H1 (cell line): ENCODE measurements around the gene TACC2. TPM values are rescaled to one million over a fixed set of nuclear protein-coding genes. Genes with fewer than 3 reads are reported as not detected.
A peak's percentile ranks its signal among the peaks of the same experiment; 100 is the strongest.

ENCODE experiments used
- ASH2L ChIP-seq: fragments of 200-600, 300-600 bp; sonication (generic); IDR thresholded peaks from one replicate; pipeline ENCODE4 v1.7.1; 2017; ENCODE audit warnings: low read length
- CHD2 ChIP-seq: IDR thresholded peaks from 2 replicates; pipeline ENCODE4 v1.6.1; 2012; ENCODE audit warnings: low read length, improper control_type of control experiment
- CTBP2 ChIP-seq: IDR thresholded peaks from 2 replicates; pipeline ENCODE4 v1.7.0; 2011; ENCODE audit warnings: borderline replicate concordance, mild to moderate bottlenecking, moderate library complexity, mixed read lengths, low read length; ENCODE audit not compliant: insufficient read depth, insufficient read length
- JUN ChIP-seq: IDR thresholded peaks from 2 replicates; pipeline ENCODE4 v1.6.1; 2011; ENCODE audit warnings: low read depth, mild to moderate bottlenecking, improper control_type of control experiment, low read length
- JUND ChIP-seq: IDR thresholded peaks from 2 replicates; pipeline ENCODE4 v1.6.1; 2011; ENCODE audit warnings: mild to moderate bottlenecking, improper control_type of control experiment, low read length
- KDM4A ChIP-seq: IDR thresholded peaks from one replicate; pipeline ENCODE4 v1.7.1; 2012; ENCODE audit warnings: low read depth, mild to moderate bottlenecking, moderate library complexity, low read length, inconsistent platforms; ENCODE audit not compliant: severe bottlenecking
- NANOG ChIP-seq: IDR thresholded peaks from 2 replicates; pipeline ENCODE4 v1.6.1; 2011; ENCODE audit warnings: low read length, low read depth, mild to moderate bottlenecking, inconsistent platforms; ENCODE audit not compliant: insufficient read depth, poor library complexity, severe bottlenecking
- POLR2AphosphoS5 ChIP-seq: IDR thresholded peaks from 2 replicates; pipeline ENCODE4 v1.6.1; 2011; ENCODE audit warnings: low read depth, low read length
- POU5F1 ChIP-seq: IDR thresholded peaks from 2 replicates; pipeline ENCODE4 v1.6.1; 2011; ENCODE audit warnings: low read depth, mild to moderate bottlenecking, low read length, moderate library complexity
- RXRA ChIP-seq: IDR thresholded peaks from 2 replicates; pipeline ENCODE4 v1.6.1; 2011; ENCODE audit warnings: low read depth, mild to moderate bottlenecking, low read length, moderate library complexity; ENCODE audit not compliant: insufficient read depth
- SIN3A ChIP-seq, 2 experiments: IDR thresholded peaks in 1 of 2; conservative IDR thresholded peaks in 1 of 2; 2 replicates each; pipeline ENCODE4 v1.6.1; 2011 to 2012; ENCODE audit warnings: low read length in 2 of 2, improper control_type of control experiment in 1 of 2, low read depth in 1 of 2, mild to moderate bottlenecking in 1 of 2
- SIX5 ChIP-seq: IDR thresholded peaks from 2 replicates; pipeline ENCODE4 v1.6.1; 2011; ENCODE audit warnings: mild to moderate bottlenecking, low read depth, low read length
- SP1 ChIP-seq: IDR thresholded peaks from 2 replicates; pipeline ENCODE4 v1.6.1; 2011; ENCODE audit warnings: low read depth, low read length
- SRF ChIP-seq: IDR thresholded peaks from 2 replicates; pipeline ENCODE4 v1.6.1; 2011; ENCODE audit warnings: mild to moderate bottlenecking, low read depth, low read length, moderate library complexity
- TBP ChIP-seq: IDR thresholded peaks from 2 replicates; pipeline ENCODE4 v1.6.1; 2011; ENCODE audit warnings: low read depth, low read length, improper control_type of control experiment
- TEAD4 ChIP-seq: IDR thresholded peaks from 2 replicates; pipeline ENCODE4 v1.6.1; 2012; ENCODE audit warnings: low read depth, low read length, inconsistent platforms, mixed read lengths
- polyA plus RNA-seq, 7 experiments: library from polyadenylated mRNA; depleted of rRNA in 3 of 7; stranded (reverse) in 5 of 7; unstranded in 2 of 7; fragments of >200 nt in 5 of 7; fragments of 200-250 nt in 2 of 7; gene quantifications; 1 replicate in 5 of 7; 2 replicates in 1 of 7; 4 replicates in 1 of 7; pipeline versions ENCODE4 v1.2.1 to v1.2.3, GENCODE V29; 2011 to 2013; ENCODE audit warnings: missing spikeins in 2 of 7, mixed read lengths in 2 of 7
- total RNA-seq: library from RNA; stranded (reverse); fragmentation: NEBNext Ultra II Directional; extraction: Animal tissue kit (Norgen Biotek cat#: 25700); gene quantifications from 2 replicates; pipeline ENCODE4 v1.2.1, GENCODE V29; 2021
- TF ChIP-seq, protein P1 (sequence below), 3 experiments: IDR thresholded peaks; 1 replicate in 2 of 3; 2 replicates in 1 of 3; pipeline versions ENCODE4 v1.5.1 to v1.6.1; 2011; ENCODE audit warnings: low read length in 3 of 3, mild to moderate bottlenecking in 3 of 3, inconsistent platforms in 2 of 3, low read depth in 1 of 3, moderate library complexity in 1 of 3; ENCODE audit not compliant: insufficient read depth in 1 of 3; ENCODE audit errors: control extremely low read depth in 1 of 3
- TF ChIP-seq, protein P2 (sequence below): IDR thresholded peaks from 2 replicates; pipeline ENCODE4 v1.6.1; 2012; ENCODE audit warnings: low read length, inconsistent platforms

Gene TACC2
- total and polyA plus RNA-seq, 2 of the 8 experiments (the other 6 are each of a cell fraction or from before 2014, with no cell fraction given), result 21.2 to 46.6 TPM

DNA sequence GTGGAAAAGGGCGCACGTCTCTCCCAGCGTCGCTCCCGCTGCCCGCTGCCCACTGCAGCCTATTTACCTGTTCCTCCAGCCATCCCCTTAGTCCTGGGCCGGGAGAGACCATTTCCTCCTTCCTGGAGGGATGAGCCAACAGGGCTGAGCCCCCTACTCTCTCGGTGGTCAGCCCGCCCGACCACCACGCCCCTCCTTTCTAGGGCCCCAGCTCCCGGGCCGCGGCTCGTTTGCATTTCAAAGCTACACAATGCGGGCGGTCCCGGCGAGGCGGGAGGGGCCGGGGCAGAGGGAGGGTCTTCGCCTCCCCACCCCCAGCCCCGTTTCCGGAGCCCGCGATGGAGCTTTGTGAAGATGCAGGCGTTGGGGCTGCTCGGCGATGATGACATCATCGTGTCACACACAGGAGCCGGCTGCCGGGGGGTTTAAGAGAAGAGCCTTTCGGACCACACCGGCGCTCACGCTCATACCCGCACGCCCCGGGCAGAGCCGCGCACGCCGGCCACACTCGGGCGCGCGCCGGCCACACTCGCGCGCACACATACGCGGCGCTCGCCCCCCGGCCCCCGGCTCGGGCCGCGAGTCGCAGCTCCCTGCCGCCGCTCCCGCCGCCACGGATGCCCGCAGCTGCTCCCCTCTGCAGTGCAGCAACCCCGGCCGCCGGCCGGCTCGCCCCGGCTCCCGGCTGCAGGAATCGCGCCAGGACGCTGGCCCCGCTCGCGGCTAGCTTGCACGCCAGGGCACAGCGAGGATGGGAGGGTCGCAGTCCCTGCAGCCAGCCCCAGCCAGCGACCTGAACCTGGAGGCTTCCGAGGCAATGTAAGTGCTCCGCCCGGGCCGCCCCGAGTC lies 174.4 kb downstream of the TACC2 start (continued):
- TF ChIP-seq NANOG (peak; percentile 47), KDM4A (peak; percentile 43), CHD2 (no peak), JUND (peak; percentile 96), SIN3A (conservative IDR thresholded peaks at IDR 0.05 in 1 of 2, IDR thresholded peaks at IDR 0.05 in 1 of 2; ENCODE audit: low read depth in 1 of 2, low read length in 2 of 2) (peak; percentile 28 to 36; a peak in 1 of 4 replicates), TEAD4 (no peak), SRF (no peak), ASH2L (peak; percentile 69), SIX5 (peak; percentile 25; the same call in 1 of the 2 replicates), RXRA (no peak), TBP (peak; percentile 69), SP1 (0 out of 2 replicates have a peak, but pooled peaks have one; percentile 42), POLR2AphosphoS5 (peak; percentile 91), CTBP2 (peak; percentile 24), JUN (0 out of 2 replicates have a peak, but pooled peaks have one; percentile 29), POU5F1 (peak; percentile 83; the same call in 1 of the 2 replicates)
- TF ChIP-seq, protein P1, sequence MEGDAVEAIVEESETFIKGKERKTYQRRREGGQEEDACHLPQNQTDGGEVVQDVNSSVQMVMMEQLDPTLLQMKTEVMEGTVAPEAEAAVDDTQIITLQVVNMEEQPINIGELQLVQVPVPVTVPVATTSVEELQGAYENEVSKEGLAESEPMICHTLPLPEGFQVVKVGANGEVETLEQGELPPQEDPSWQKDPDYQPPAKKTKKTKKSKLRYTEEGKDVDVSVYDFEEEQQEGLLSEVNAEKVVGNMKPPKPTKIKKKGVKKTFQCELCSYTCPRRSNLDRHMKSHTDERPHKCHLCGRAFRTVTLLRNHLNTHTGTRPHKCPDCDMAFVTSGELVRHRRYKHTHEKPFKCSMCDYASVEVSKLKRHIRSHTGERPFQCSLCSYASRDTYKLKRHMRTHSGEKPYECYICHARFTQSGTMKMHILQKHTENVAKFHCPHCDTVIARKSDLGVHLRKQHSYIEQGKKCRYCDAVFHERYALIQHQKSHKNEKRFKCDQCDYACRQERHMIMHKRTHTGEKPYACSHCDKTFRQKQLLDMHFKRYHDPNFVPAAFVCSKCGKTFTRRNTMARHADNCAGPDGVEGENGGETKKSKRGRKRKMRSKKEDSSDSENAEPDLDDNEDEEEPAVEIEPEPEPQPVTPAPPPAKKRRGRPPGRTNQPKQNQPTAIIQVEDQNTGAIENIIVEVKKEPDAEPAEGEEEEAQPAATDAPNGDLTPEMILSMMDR (IDR thresholded peaks at IDR 0.05; ENCODE audit: control extremely low read depth in 1 of 3, insufficient read depth in 1 of 3, low read depth in 1 of 3, low read length in 3 of 3), result no peak
- TF ChIP-seq, protein P2, sequence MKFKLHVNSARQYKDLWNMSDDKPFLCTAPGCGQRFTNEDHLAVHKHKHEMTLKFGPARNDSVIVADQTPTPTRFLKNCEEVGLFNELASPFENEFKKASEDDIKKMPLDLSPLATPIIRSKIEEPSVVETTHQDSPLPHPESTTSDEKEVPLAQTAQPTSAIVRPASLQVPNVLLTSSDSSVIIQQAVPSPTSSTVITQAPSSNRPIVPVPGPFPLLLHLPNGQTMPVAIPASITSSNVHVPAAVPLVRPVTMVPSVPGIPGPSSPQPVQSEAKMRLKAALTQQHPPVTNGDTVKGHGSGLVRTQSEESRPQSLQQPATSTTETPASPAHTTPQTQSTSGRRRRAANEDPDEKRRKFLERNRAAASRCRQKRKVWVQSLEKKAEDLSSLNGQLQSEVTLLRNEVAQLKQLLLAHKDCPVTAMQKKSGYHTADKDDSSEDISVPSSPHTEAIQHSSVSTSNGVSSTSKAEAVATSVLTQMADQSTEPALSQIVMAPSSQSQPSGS, result peak; percentile 87
